SK-N-SH (cell line): ENCODE data around the gene FHL2. TPM values are rescaled to one million over a fixed set of nuclear protein-coding genes. Genes with fewer than 3 reads are reported as not detected.

Experiments used
- CTCF ChIA-PET: fragments of 300-600, 350-600 bp; formaldehyde crosslinking; extraction: SDS; loops from one replicate; lab custom pipeline; 2021; lab: Yijun Ruan, JAX
- POLR2A ChIA-PET: fragments of 350-600 bp; sonication (Branson Sonifier 250); formaldehyde crosslinking; extraction: SDS; loops from one replicate; lab custom pipeline; 2020; ENCODE audit warnings: antibody characterized with exemption, inconsistent platforms; lab: Yijun Ruan, JAX
- DNase-seq: peaks from one replicate; pipeline ENCODE4 v3.0.0; 2012
- H2AFZ ChIP-seq: fragments of 200-600 bp; sonication (generic); 2 replicates; pipeline ENCODE4 v1.8.1; 2016; ENCODE audit warnings: antibody characterized with exemption, mild to moderate bottlenecking, low read depth
- H3F3A ChIP-seq: fragments of 200-600 bp; sonication (generic); replicated peaks from 2 replicates; pipeline ENCODE3; 2016; ENCODE audit warnings: antibody characterized with exemption, mild to moderate bottlenecking; ENCODE audit not compliant: insufficient read depth
- H3K27ac ChIP-seq, 2 experiments: fragments of 200-500 bp in 1 of 2; fragments of 200-600 bp in 1 of 2; sonication (Bioruptor generic) in 1 of 2; sonication (generic), shearing (Covaris generic) in 1 of 2; 2 replicates each; pipeline versions ENCODE4 v1.5.1 to v1.6.1; 2014 to 2016; ENCODE audit warnings: low read depth in 2 of 2, inconsistent platforms in 1 of 2, low read length in 1 of 2, mild to moderate bottlenecking in 1 of 2, mixed read lengths in 1 of 2
- H3K27me3 ChIP-seq: fragments of 200-600 bp; sonication (generic), shearing (Covaris generic); 2 replicates; pipeline ENCODE4 v1.6.1; 2016; ENCODE audit warnings: mixed run types; ENCODE audit not compliant: insufficient read depth
- H3K36me3 ChIP-seq, 2 experiments: fragments of 200-500 bp in 1 of 2; fragments of 200-600 bp in 1 of 2; sonication (Bioruptor generic) in 1 of 2; sonication (generic) in 1 of 2; replicated peaks in 1 of 2; 2 replicates each; pipeline versions ENCODE3 to v1.5.1; 2014 to 2016; ENCODE audit warnings: low read length in 1 of 2, mild to moderate bottlenecking in 1 of 2; ENCODE audit not compliant: insufficient read depth in 2 of 2, control insufficient read depth in 1 of 2
- H3K4me1 ChIP-seq, 2 experiments: fragments of 200-500 bp in 1 of 2; fragments of 200-600 bp in 1 of 2; sonication (Bioruptor generic) in 1 of 2; sonication (generic), shearing (Covaris generic) in 1 of 2; 2 replicates each; pipeline versions ENCODE4 v1.5.1 to v1.6.1; 2014 to 2016; ENCODE audit warnings: low read depth in 1 of 2, low read length in 1 of 2, mixed run types in 1 of 2; ENCODE audit not compliant: insufficient read depth in 2 of 2, control insufficient read depth in 1 of 2
- H3K4me2 ChIP-seq: fragments of 200-600 bp; sonication (generic), shearing (Covaris generic); 2 replicates; pipeline ENCODE4 v1.6.1; 2017; ENCODE audit warnings: mixed run types
- H3K4me3 ChIP-seq, 2 experiments: fragments of 200-500 bp in 1 of 2; fragments of 200-600 bp in 1 of 2; sonication (Bioruptor generic) in 1 of 2; sonication (generic), shearing (Covaris generic) in 1 of 2; 2 replicates each; pipeline versions ENCODE4 v1.5.1 to v1.8.1; 2014 to 2016; ENCODE audit warnings: low read depth in 2 of 2, inconsistent platforms in 1 of 2, low read length in 1 of 2, mild to moderate bottlenecking in 1 of 2, mixed read lengths in 1 of 2, moderate library complexity in 1 of 2
- H3K79me2 ChIP-seq: fragments of 200-600 bp; sonication (generic); 2 replicates; pipeline ENCODE4 v1.8.1; 2017; ENCODE audit warnings: mild to moderate bottlenecking; ENCODE audit not compliant: insufficient read depth
- H3K9ac ChIP-seq: fragments of 200-600 bp; sonication (generic); 2 replicates; pipeline ENCODE4 v1.6.1; 2017; ENCODE audit warnings: mixed run types
- H3K9me2 ChIP-seq: fragments of 200-600 bp; sonication (generic); 2 replicates; pipeline ENCODE4 v1.6.1; 2017; ENCODE audit warnings: mixed run types
- H3K9me3 ChIP-seq: fragments of 200-600 bp; sonication (generic); 2 replicates; pipeline ENCODE4 v1.6.1; 2017; ENCODE audit warnings: mixed run types, mild to moderate bottlenecking, moderate library complexity
- H4K20me1 ChIP-seq: fragments of 200-600 bp; sonication (generic); 2 replicates; pipeline ENCODE4 v1.6.1; 2017; ENCODE audit warnings: mild to moderate bottlenecking, mixed run types; ENCODE audit not compliant: insufficient read depth
- CHD2 ChIP-seq: fragments of 150-350 bp; IDR thresholded peaks from 2 replicates; pipeline ENCODE4 v1.6.1; 2018; ENCODE audit warnings: low read length; ENCODE audit not compliant: partially characterized antibody
- ELF1 ChIP-seq: IDR thresholded peaks from 2 replicates; pipeline ENCODE4 v1.4.0; 2012
- EP300 ChIP-seq, 2 experiments: IDR thresholded peaks; 2 replicates each; pipeline versions ENCODE4 v1.4.0 to v1.6.1; 2012; ENCODE audit warnings: borderline replicate concordance in 1 of 2, low read depth in 1 of 2, low read length in 1 of 2
- EZH2phosphoT487 ChIP-seq: fragments of 200-600 bp; sonication (generic); IDR thresholded peaks from 2 replicates; pipeline ENCODE4 v1.6.1; 2017; ENCODE audit warnings: low read depth, mixed run types, mild to moderate bottlenecking, antibody characterized with exemption, moderate library complexity, borderline replicate concordance
- FOSL2 ChIP-seq: IDR thresholded peaks from 2 replicates; pipeline ENCODE4 v1.4.0; 2012; ENCODE audit warnings: low read depth, mild to moderate bottlenecking, moderate library complexity, borderline replicate concordance
- FOXJ3 ChIP-seq: sonication (generic); formaldehyde crosslinking; IDR thresholded peaks from 2 replicates; pipeline ENCODE4 v1.5.1; 2020; ENCODE audit warnings: mild to moderate bottlenecking, missing genetic modification reagents
- FOXM1 ChIP-seq: IDR thresholded peaks from 2 replicates; pipeline ENCODE4 v1.4.0; 2012; ENCODE audit warnings: low read depth, mild to moderate bottlenecking
- GABPA ChIP-seq: IDR thresholded peaks from 2 replicates; pipeline ENCODE4 v1.4.0; 2012; ENCODE audit warnings: low read depth, mild to moderate bottlenecking
- GATA2 ChIP-seq: sonication (generic); formaldehyde crosslinking; IDR thresholded peaks from 2 replicates; pipeline ENCODE4 v1.5.0; 2020; ENCODE audit warnings: mild to moderate bottlenecking, missing genetic modification reagents
- IRF3 ChIP-seq: fragments of 150-350 bp; IDR thresholded peaks from 2 replicates; pipeline ENCODE4 v1.6.1; 2016; ENCODE audit warnings: mild to moderate bottlenecking, low read depth, low read length
- JUND ChIP-seq: IDR thresholded peaks from 2 replicates; pipeline ENCODE4 v1.4.0; 2012
- MEF2A ChIP-seq: IDR thresholded peaks from 2 replicates; pipeline ENCODE4 v1.4.0; 2012; ENCODE audit warnings: low read depth, borderline replicate concordance
- MXI1 ChIP-seq: IDR thresholded peaks from 2 replicates; pipeline ENCODE4 v1.6.1; 2012; ENCODE audit warnings: mild to moderate bottlenecking, low read depth, low read length, improper control_type of control experiment
- NFIC ChIP-seq: IDR thresholded peaks from 2 replicates; pipeline ENCODE4 v1.4.0; 2012; ENCODE audit warnings: borderline replicate concordance
- NRF1 ChIP-seq: IDR thresholded peaks from 2 replicates; pipeline ENCODE4 v1.6.1; 2012; ENCODE audit warnings: low read depth, mild to moderate bottlenecking, low read length
- POLR2AphosphoS5 ChIP-seq: IDR thresholded peaks from 2 replicates; pipeline ENCODE4 v1.6.1; 2012; ENCODE audit warnings: low read depth, low read length
- RAD21 ChIP-seq: IDR thresholded peaks from 2 replicates; pipeline ENCODE4 v1.6.1; 2012; ENCODE audit warnings: mild to moderate bottlenecking, low read length
- REST ChIP-seq: IDR thresholded peaks from 2 replicates; pipeline ENCODE4 v1.6.1; 2012; ENCODE audit warnings: mild to moderate bottlenecking, low read depth, low read length, moderate library complexity
- RFX5 ChIP-seq: IDR thresholded peaks from 2 replicates; pipeline ENCODE4 v1.6.1; 2012; ENCODE audit warnings: mild to moderate bottlenecking, improper control_type of control experiment, low read length
- SIN3A ChIP-seq: IDR thresholded peaks from 2 replicates; pipeline ENCODE4 v1.6.1; 2012; ENCODE audit warnings: low read depth, mild to moderate bottlenecking, low read length, moderate library complexity, borderline replicate concordance
- TCF12 ChIP-seq: IDR thresholded peaks from 2 replicates; pipeline ENCODE4 v1.4.0; 2012
- YY1 ChIP-seq: IDR thresholded peaks from 2 replicates; pipeline ENCODE4 v1.4.0; 2012; ENCODE audit warnings: low read depth, mild to moderate bottlenecking
- WGBS: methylation state at CpG from one replicate; pipeline ENCODE4 v1.1.6; 2017; ENCODE audit warnings: low lambda C conversion rate; 5-methylcytosine and 5-hydroxymethylcytosine counted together
- polyA plus RNA-seq, 3 experiments: library from polyadenylated mRNA; depleted of rRNA; stranded (reverse); fragments of >200 nt; gene quantifications; 2 replicates each; pipeline ENCODE4 v1.2.3, GENCODE V29; 2012

Gene FHL2
- polyA plus RNA-seq, 1 of the 3 experiments (the other 2 are of a cell fraction) = 31.7 TPM

GRCh38 chr2:105394951-105395611 lies 3.8 kb downstream of the FHL2 start:
- POLR2A ChIA-PET = no interaction called here
- CTCF ChIA-PET = interaction anchor here (0.7 to 1.4 kb wide), 3 partner anchors 26 to 525 kb away, joined by 3 to 6 read pairs (median 4); no protein-coding TSS in a partner anchor
- Histone ChIP-seq H3K4me1 (peaks cover 4 to 15% of the 10 kb centered on the region in 2 experiments), H2AFZ (no peak overlapping the region), H3K9ac (no peak overlapping the region), H3K4me2 (peak overlapping the region; percentile 94; the same call in 1 of the 2 replicates), H3K4me3 (no peak overlapping the region), H3K9me3 (no peaks in the 10 kb centered on the region), H3F3A (peaks cover 28% of the 10 kb centered on the region), H4K20me1 (peaks cover 20% of the 10 kb centered on the region; the same call in 1 of the 2 replicates), H3K79me2 (peaks cover 83% of the 10 kb centered on the region), H3K27ac (no peak overlapping the region; a peak in 1 of 4 replicates), H3K9me2 (no peaks in the 10 kb centered on the region), H3K27me3 (no peaks in the 10 kb centered on the region), H3K36me3 (peaks cover 0 to 14% of the 10 kb centered on the region in 2 experiments)
- TF ChIP-seq FOXJ3 (CRISPR knock-in tag) = no peak
- TF ChIP-seq FOSL2 = no peak
- TF ChIP-seq CHD2 = no peak
- TF ChIP-seq JUND = no peak
- no peak for TF ChIP-seq EZH2phosphoT487
- no peak for TF ChIP-seq SIN3A
- TF ChIP-seq NRF1 = no peak
- TF ChIP-seq EP300 (IDR thresholded peaks at IDR 0.05; ENCODE audit: borderline replicate concordance in 1 of 2, low read depth in 1 of 2, low read length in 1 of 2) = no peak
- no peak for TF ChIP-seq MXI1
- no peak for TF ChIP-seq FOXM1
- no peak for TF ChIP-seq YY1
- TF ChIP-seq POLR2AphosphoS5 = no peak
- no peak for TF ChIP-seq RAD21
- whole genome bisulfite sequencing = 96% methylated on average over 12 of the region's 12 CpGs
- no peak for DNase-seq

- ChIA-PET CTCF (interaction anchor here (1.1 to 1.7 kb wide), 4 partner anchors 15 to 128 kb away, joined by 3 to 5 read pairs (median 4); no protein-coding TSS in a partner anchor), POLR2A (no interaction called here)
- no peak overlapping the region for H2AFZ ChIP-seq
- no peak overlapping the region for H3K27ac ChIP-seq
- H3K27me3 ChIP-seq = no peaks in the 10 kb centered on the region
- H3K4me1 ChIP-seq = peaks cover 0 to 17% of the 10 kb centered on the region in 2 experiments
- no peak overlapping the region for H3K4me3 ChIP-seq
- peaks cover 0 to 14% of the 10 kb centered on the region in 2 experiments for H3K36me3 ChIP-seq
- H3K79me2 ChIP-seq = peaks cover 95% of the 10 kb centered on the region
- H3K9me3 ChIP-seq = no peaks in the 10 kb centered on the region
- DNase-seq = no peak
- peaks cover 39% of the 10 kb centered on the region for H3F3A ChIP-seq
- no peak overlapping the region for H3K9ac ChIP-seq
- WGBS = 96% methylated on average over 12 of the region's 13 CpGs
- peaks cover 20% of the 10 kb centered on the region; the same call in 1 of the 2 replicates for H4K20me1 ChIP-seq
- no peak overlapping the region for H3K4me2 ChIP-seq
- no peaks in the 10 kb centered on the region for H3K9me2 ChIP-seq
- TF ChIP-seq FOSL2 (no peak), RFX5 (no peak), ELF1 (no peak), TCF12 (no peak), CHD2 (no peak), RAD21 (no peak), SIN3A (no peak), EZH2phosphoT487 (no peak), IRF3 (no peak), REST (no peak), GATA2 (no peak), MEF2A (no peak), NFIC (no peak), GABPA (no peak)
Measured at GRCh38 chr2:105393373-105394055, 5.3 kb downstream of the FHL2 start.
